ENCODE measurements around the gene NELL1. TPM values are rescaled to one million over a fixed set of nuclear protein-coding genes. Genes with fewer than 3 reads are reported as not detected.
A peak's percentile ranks its signal among the peaks of the same experiment; 100 is the strongest.

NELL1 gene
- total RNA-seq, 1 experiment from 2014 or later: 0.22 TPM

DNA sequence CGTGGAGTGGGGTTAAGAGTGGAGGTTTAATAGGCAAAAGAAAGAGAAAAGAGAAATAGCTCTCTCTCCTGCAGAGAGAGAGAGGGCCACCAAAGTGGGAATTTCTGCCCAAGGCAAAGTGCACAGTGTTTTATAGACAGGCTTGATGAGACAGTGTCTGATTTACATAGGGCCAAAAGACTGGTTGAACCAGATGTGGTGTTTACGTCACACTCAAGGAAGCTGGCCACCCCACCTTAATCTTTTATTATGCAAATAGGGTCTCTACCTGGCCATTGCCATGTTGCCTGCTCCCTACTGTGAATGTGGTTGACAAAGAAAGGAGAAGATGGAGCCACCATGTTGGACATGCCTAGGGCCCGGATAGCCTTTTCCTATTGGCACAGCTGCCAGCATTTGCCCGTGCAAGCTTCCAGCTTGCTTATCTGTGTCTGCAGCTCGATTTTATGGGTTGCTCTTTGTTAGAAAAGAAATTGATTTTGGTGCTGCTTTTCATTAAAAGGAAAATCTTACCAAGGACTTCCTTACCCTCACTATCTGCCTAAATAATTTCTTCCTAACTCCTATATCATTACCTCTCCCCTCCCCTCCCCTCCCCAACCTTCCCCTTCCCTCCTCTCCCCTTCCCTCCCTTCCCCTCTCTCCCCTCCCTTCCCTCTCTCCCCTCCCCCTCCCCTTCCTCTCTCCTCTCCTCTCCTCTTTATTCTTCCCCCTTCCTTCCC, 436.0 kb downstream of the NELL1 start:
- Mint-ChIP-seq H3K4me3 (no peak overlapping the region), H3K36me3 (ENCODE audit: insufficient read depth in 1 of 3, low read depth in 3 of 3) (peaks cover 0 to 11% (median 7%) of the 10 kb centered on the region in 3 experiments; a peak in 5 of 7 replicates), H3K4me1 (peaks cover 0 to 4% of the 10 kb centered on the region in 2 experiments; a peak in 2 of 4 replicates), H3K9me3 (peaks cover 6 to 7% of the 10 kb centered on the region in 2 experiments), H3K27ac (peak overlapping the region in 2 of 3 experiments; percentile 30 to 57; a peak in 2 of 7 replicates), H3K27me3 (ENCODE audit: low read depth) (no peaks in the 10 kb centered on the region)
- no peak overlapping the region for H3K18ac ChIP-seq (ENCODE audit: insufficient read length, low read depth, low read length)
- no peak overlapping the region for H3K23ac ChIP-seq (ENCODE audit: insufficient read length, low read depth, low read length)
- H3K14ac ChIP-seq (ENCODE audit: insufficient read depth, low read length): no peak overlapping the region
- H4K5ac ChIP-seq (ENCODE audit: insufficient read length, low read depth, low read length): no peak overlapping the region
- H3K27ac ChIP-seq (ENCODE audit: insufficient read length, low read depth, low read length): no peak overlapping the region
- H4K8ac ChIP-seq (replicated peaks; ENCODE audit: insufficient read length, low read depth, low read length): no peak overlapping the region
- no peak overlapping the region for H3T11ph ChIP-seq (ENCODE audit: low read length)
- H2AK5ac ChIP-seq (ENCODE audit: insufficient read length, low read length): no peak overlapping the region
- H2BK5ac ChIP-seq (ENCODE audit: insufficient read length, low read length): no peak overlapping the region
- no peak overlapping the region for H2BK12ac ChIP-seq (ENCODE audit: insufficient read length, low read depth, low read length)
- no peaks in the 10 kb centered on the region for H3K79me2 ChIP-seq (ENCODE audit: insufficient read depth, low read length)
- H2BK120ac ChIP-seq (ENCODE audit: low read depth, low read length, poor library complexity, severe bottlenecking): no peak overlapping the region
- TF ChIP-seq, protein P1, sequence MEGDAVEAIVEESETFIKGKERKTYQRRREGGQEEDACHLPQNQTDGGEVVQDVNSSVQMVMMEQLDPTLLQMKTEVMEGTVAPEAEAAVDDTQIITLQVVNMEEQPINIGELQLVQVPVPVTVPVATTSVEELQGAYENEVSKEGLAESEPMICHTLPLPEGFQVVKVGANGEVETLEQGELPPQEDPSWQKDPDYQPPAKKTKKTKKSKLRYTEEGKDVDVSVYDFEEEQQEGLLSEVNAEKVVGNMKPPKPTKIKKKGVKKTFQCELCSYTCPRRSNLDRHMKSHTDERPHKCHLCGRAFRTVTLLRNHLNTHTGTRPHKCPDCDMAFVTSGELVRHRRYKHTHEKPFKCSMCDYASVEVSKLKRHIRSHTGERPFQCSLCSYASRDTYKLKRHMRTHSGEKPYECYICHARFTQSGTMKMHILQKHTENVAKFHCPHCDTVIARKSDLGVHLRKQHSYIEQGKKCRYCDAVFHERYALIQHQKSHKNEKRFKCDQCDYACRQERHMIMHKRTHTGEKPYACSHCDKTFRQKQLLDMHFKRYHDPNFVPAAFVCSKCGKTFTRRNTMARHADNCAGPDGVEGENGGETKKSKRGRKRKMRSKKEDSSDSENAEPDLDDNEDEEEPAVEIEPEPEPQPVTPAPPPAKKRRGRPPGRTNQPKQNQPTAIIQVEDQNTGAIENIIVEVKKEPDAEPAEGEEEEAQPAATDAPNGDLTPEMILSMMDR (conservative IDR thresholded peaks at IDR 0.05): no peak
- no peak overlapping the region for H2BK20ac ChIP-seq (ENCODE audit: low read depth, low read length, poor library complexity, severe bottlenecking)
- WGBS (ENCODE audit: extremely low coverage, insufficient read length, low lambda C conversion rate): no CpG with 5 or more reads among the region's 5 CpGs
- H3K23me2 ChIP-seq (ENCODE audit: insufficient read length, low read depth, low read length, poor library complexity, severe bottlenecking): no peaks in the 10 kb centered on the region
- H3K56ac ChIP-seq (ENCODE audit: insufficient read length, low read depth, low read length): no peak overlapping the region
- H2BK15ac ChIP-seq (ENCODE audit: low read depth, low read length): no peak overlapping the region
- H4K91ac ChIP-seq (ENCODE audit: insufficient read length, low read depth, low read length): no peak overlapping the region
- no peak overlapping the region for H3K9ac ChIP-seq (ENCODE audit: extremely low read depth, insufficient read length, low read length)
- no peaks in the 10 kb centered on the region for H3K9me3 ChIP-seq (ENCODE audit: control insufficient read depth, low read depth, low read length)
- no peak overlapping the region for H2AFZ ChIP-seq (ENCODE audit: low read length)
- H3K4ac ChIP-seq (ENCODE audit: low read depth, low read length): no peak overlapping the region
- H3K4me1 ChIP-seq (ENCODE audit: insufficient read depth, low read length): no peaks in the 10 kb centered on the region
- no peak overlapping the region for H3K4me2 ChIP-seq (ENCODE audit: insufficient read depth, insufficient read length, low read length)
- H3K79me1 ChIP-seq (ENCODE audit: insufficient read depth, low read depth, low read length, poor library complexity, severe bottlenecking): no peaks in the 10 kb centered on the region
- DNase-seq: peak; percentile 28
- no peaks in the 10 kb centered on the region for H3K27me3 ChIP-seq (ENCODE audit: insufficient read depth, low read length)
- no peaks in the 10 kb centered on the region for H4K20me1 ChIP-seq (ENCODE audit: control insufficient read depth, insufficient read depth, insufficient read length)

Data from H9 (cell line).